Osteocyte (in vitro differentiated cells): ENCODE measurements around the gene MYRF. TPM values are rescaled to one million over a fixed set of nuclear protein-coding genes. Genes with fewer than 3 reads are reported as not detected.

ENCODE experiments used
- DNase-seq: peaks from one replicate; pipeline ENCODE4 v3.0.0; 2021; ENCODE audit warnings: mixed read lengths; ENCODE audit not compliant: unreplicated experiment; ENCODE audit errors: extremely low spot score
- H3K27ac Mint-ChIP-seq: one replicate; pipeline ENCODE4 v1.8.0; 2021; ENCODE audit warnings: mild to moderate bottlenecking, mixed read lengths; ENCODE audit not compliant: unreplicated experiment
- H3K27me3 Mint-ChIP-seq: one replicate; pipeline ENCODE4 v1.8.0; 2021; ENCODE audit warnings: mixed read lengths; ENCODE audit not compliant: unreplicated experiment
- H3K36me3 Mint-ChIP-seq: one replicate; pipeline ENCODE4 v1.8.0; 2021; ENCODE audit warnings: mixed read lengths; ENCODE audit not compliant: unreplicated experiment
- H3K4me1 Mint-ChIP-seq: one replicate; pipeline ENCODE4 v1.8.0; 2021; ENCODE audit warnings: mixed read lengths; ENCODE audit not compliant: unreplicated experiment
- H3K4me3 Mint-ChIP-seq: one replicate; pipeline ENCODE4 v1.8.0; 2021; ENCODE audit warnings: mild to moderate bottlenecking, moderate library complexity, mixed read lengths; ENCODE audit not compliant: unreplicated experiment
- H3K9me3 Mint-ChIP-seq: one replicate; pipeline ENCODE4 v1.8.0; 2021; ENCODE audit warnings: mixed read lengths; ENCODE audit not compliant: unreplicated experiment
- total RNA-seq: library from RNA; stranded (reverse); gene quantifications from 2 replicates; pipeline ENCODE4 v1.2.1, GENCODE V29; 2021
- TF ChIP-seq, protein P1 (sequence below): fragments of 200-600 bp; sonication (generic); IDR thresholded peaks from 2 replicates; pipeline ENCODE4 v1.5.0; 2021; ENCODE audit warnings: antibody characterized with exemption, mild to moderate bottlenecking, moderate library complexity

MYRF gene
- total RNA-seq, 1 donor from 2014 or later: 0.43 TPM

- peaks cover 2% of the 10 kb centered on the region for H3K4me1 Mint-ChIP-seq
- no peak for DNase-seq
- H3K9me3 Mint-ChIP-seq: no peaks in the 10 kb centered on the region
- H3K27me3 Mint-ChIP-seq: no peaks in the 10 kb centered on the region
- no peak overlapping the region for H3K27ac Mint-ChIP-seq
- H3K36me3 Mint-ChIP-seq: no peaks in the 10 kb centered on the region
- H3K4me3 Mint-ChIP-seq: no peak overlapping the region
- TF ChIP-seq, protein P1, sequence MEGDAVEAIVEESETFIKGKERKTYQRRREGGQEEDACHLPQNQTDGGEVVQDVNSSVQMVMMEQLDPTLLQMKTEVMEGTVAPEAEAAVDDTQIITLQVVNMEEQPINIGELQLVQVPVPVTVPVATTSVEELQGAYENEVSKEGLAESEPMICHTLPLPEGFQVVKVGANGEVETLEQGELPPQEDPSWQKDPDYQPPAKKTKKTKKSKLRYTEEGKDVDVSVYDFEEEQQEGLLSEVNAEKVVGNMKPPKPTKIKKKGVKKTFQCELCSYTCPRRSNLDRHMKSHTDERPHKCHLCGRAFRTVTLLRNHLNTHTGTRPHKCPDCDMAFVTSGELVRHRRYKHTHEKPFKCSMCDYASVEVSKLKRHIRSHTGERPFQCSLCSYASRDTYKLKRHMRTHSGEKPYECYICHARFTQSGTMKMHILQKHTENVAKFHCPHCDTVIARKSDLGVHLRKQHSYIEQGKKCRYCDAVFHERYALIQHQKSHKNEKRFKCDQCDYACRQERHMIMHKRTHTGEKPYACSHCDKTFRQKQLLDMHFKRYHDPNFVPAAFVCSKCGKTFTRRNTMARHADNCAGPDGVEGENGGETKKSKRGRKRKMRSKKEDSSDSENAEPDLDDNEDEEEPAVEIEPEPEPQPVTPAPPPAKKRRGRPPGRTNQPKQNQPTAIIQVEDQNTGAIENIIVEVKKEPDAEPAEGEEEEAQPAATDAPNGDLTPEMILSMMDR: no peak
Measured at GRCh38 chr11:61775606-61776554, 23.4 kb downstream of the MYRF start.

GRCh38 chr11:61776561-61777075 lies 24.2 kb downstream of the MYRF start:
- H3K27me3 Mint-ChIP-seq: no peaks in the 10 kb centered on the region
- H3K4me3 Mint-ChIP-seq: no peak overlapping the region
- TF ChIP-seq, protein P1: peak; percentile 61
- no peak for DNase-seq
- no peaks in the 10 kb centered on the region for H3K36me3 Mint-ChIP-seq
- H3K27ac Mint-ChIP-seq: no peak overlapping the region
- H3K4me1 Mint-ChIP-seq: peaks cover 2% of the 10 kb centered on the region
- no peaks in the 10 kb centered on the region for H3K9me3 Mint-ChIP-seq

DNA sequence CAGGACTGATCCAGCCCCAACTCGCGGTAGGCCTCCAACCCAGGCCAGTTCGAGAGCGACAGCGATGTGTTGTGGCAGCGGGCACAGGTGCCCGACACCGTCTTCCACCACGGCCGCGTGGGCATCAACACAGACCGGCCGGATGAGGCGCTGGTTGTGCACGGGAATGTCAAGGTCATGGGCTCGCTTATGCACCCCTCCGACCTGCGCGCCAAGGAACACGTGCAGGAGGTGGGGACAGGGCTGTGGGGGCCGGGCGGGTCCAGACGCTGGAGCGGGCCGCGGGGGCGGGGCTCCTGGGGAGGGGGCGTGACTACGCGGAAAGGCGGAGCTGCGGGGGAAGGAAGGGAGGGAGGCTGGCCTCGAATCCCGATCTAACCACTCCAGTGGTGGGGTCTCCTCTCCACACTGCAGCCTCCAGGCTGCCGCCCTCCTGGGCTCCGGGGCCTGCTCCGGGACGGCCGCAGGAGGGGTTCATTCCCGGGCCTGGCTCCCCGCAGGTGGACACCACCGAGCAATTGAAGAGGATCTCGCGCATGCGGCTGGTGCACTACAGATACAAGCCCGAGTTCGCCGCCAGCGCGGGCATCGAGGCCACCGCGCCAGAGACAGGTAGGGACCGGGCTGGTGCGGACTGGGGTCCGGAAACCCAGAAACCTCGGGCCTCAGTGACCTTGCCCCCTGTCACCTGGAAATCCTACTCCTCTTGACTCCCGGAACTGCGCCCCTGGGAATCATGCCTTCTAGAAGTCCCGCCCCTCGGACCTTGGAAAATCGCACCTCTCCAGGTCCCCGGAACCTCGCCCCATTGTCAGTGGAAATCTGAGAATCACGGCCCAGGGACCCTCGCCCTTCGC lies 25.0 kb downstream of the MYRF start:
- no peak overlapping the region for H3K4me3 Mint-ChIP-seq
- TF ChIP-seq, protein P1: no peak

GRCh38 chr11:61778357-61778886 lies 26.0 kb downstream of the MYRF start:
- no peak overlapping the region for H3K27ac Mint-ChIP-seq
- no peaks in the 10 kb centered on the region for H3K36me3 Mint-ChIP-seq
- DNase-seq: no peak
- peaks cover 1% of the 10 kb centered on the region for H3K4me1 Mint-ChIP-seq
- TF ChIP-seq, protein P1: no peak
- H3K4me3 Mint-ChIP-seq: no peak overlapping the region
- H3K9me3 Mint-ChIP-seq: no peaks in the 10 kb centered on the region
- no peaks in the 10 kb centered on the region for H3K27me3 Mint-ChIP-seq

More for the DNA sequence above, 25.0 kb downstream of the MYRF start:
- no peaks in the 10 kb centered on the region for H3K36me3 Mint-ChIP-seq
- no peaks in the 10 kb centered on the region for H3K27me3 Mint-ChIP-seq
- H3K9me3 Mint-ChIP-seq: no peaks in the 10 kb centered on the region
- DNase-seq: no peak
- H3K4me1 Mint-ChIP-seq: peaks cover 1% of the 10 kb centered on the region
- no peak overlapping the region for H3K27ac Mint-ChIP-seq
